ENCODE data around the gene ALDH3B1. TPM values are rescaled to one million over a fixed set of nuclear protein-coding genes. Genes with fewer than 3 reads are reported as not detected.
"Not testable (repeated sequence)": the region's sequence is repeated elsewhere in the genome, so short reads cannot be mapped to it uniquely, and the experiment has no call there.

ALDH3B1 gene
- polyA plus RNA-seq, 1 donor (not counting 4 experiments of a cell fraction or from before 2014, with no cell fraction given) = 0.16 TPM

- H4K20me1 ChIP-seq (ENCODE audit: control insufficient read depth, extremely low read depth, insufficient read depth, low read length); H3K27ac ChIP-seq (ENCODE audit: control insufficient read depth, insufficient read depth, low read length); dilution Hi-C loops (cut with MboI; ENCODE audit: extremely low pct_ligation_motif_present, low sequenced_read_pairs); FAIRE-seq; H3K79me2 ChIP-seq (ENCODE audit: control insufficient read depth, insufficient read depth, low read length); H3K9me3 ChIP-seq (ENCODE audit: control insufficient read depth, low read depth, low read length); H3K27me3 ChIP-seq (ENCODE audit: control insufficient read depth, extremely low read depth, insufficient read depth, low read length); H3K4me1 ChIP-seq (ENCODE audit: control insufficient read depth, extremely low read depth, insufficient read depth, low read length); H3K9me1 ChIP-seq (ENCODE audit: control insufficient read depth, extremely low read depth, insufficient read depth, low read length); H3K9ac ChIP-seq (ENCODE audit: control insufficient read depth, extremely low read depth, insufficient read depth, low read length); H3K4me3 ChIP-seq (ENCODE audit: control insufficient read depth in 2 of 3, extremely low read depth in 1 of 3, insufficient read depth in 2 of 3, low read depth in 1 of 3, low read length in 3 of 3); H3K4me2 ChIP-seq (ENCODE audit: control insufficient read depth, extremely low read depth, insufficient read depth, low read depth, low read length); DNase-seq (ENCODE audit: low read depth, low spot score); H2AFZ ChIP-seq (ENCODE audit: control insufficient read depth, low read length); H3K36me3 ChIP-seq (ENCODE audit: control insufficient read depth in 2 of 2, extremely low read depth in 1 of 2, insufficient read depth in 2 of 2, low read length in 2 of 2): not testable (repeated sequence)
- TF ChIP-seq CTCF (optimal IDR thresholded peaks at IDR 0.05 in 1 of 3, IDR thresholded peaks at IDR 0.05 in 1 of 3, conservative IDR thresholded peaks at IDR 0.05 in 1 of 3; ENCODE audit: extremely low read depth in 1 of 3, insufficient read depth in 2 of 3, low read length in 3 of 3) = peak; percentile 16 to 71 (median 30)
Observed at GRCh38 chr11:67993821-67994220, 16.3 kb upstream of the ALDH3B1 start.

GRCh38 chr11:67994387-67994786, 15.7 kb upstream of the ALDH3B1 start:
- H3K4me3 ChIP-seq (ENCODE audit: control insufficient read depth in 2 of 3, extremely low read depth in 1 of 3, insufficient read depth in 2 of 3, low read depth in 1 of 3, low read length in 3 of 3); H4K20me1 ChIP-seq (ENCODE audit: control insufficient read depth, extremely low read depth, insufficient read depth, low read length); DNase-seq (ENCODE audit: low read depth, low spot score); H3K36me3 ChIP-seq (ENCODE audit: control insufficient read depth in 2 of 2, extremely low read depth in 1 of 2, insufficient read depth in 2 of 2, low read length in 2 of 2); H2AFZ ChIP-seq (ENCODE audit: control insufficient read depth, low read length); FAIRE-seq; H3K4me1 ChIP-seq (ENCODE audit: control insufficient read depth, extremely low read depth, insufficient read depth, low read length); H3K9me3 ChIP-seq (ENCODE audit: control insufficient read depth, low read depth, low read length); dilution Hi-C loops (cut with MboI; ENCODE audit: extremely low pct_ligation_motif_present, low sequenced_read_pairs); H3K9me1 ChIP-seq (ENCODE audit: control insufficient read depth, extremely low read depth, insufficient read depth, low read length); H3K9ac ChIP-seq (ENCODE audit: control insufficient read depth, extremely low read depth, insufficient read depth, low read length); H3K79me2 ChIP-seq (ENCODE audit: control insufficient read depth, insufficient read depth, low read length); H3K4me2 ChIP-seq (ENCODE audit: control insufficient read depth, extremely low read depth, insufficient read depth, low read depth, low read length); H3K27me3 ChIP-seq (ENCODE audit: control insufficient read depth, extremely low read depth, insufficient read depth, low read length); H3K27ac ChIP-seq (ENCODE audit: control insufficient read depth, insufficient read depth, low read length): not testable (repeated sequence)

- H2AFZ ChIP-seq (ENCODE audit: control insufficient read depth, low read length); H3K27ac ChIP-seq (ENCODE audit: control insufficient read depth, insufficient read depth, low read length); DNase-seq (ENCODE audit: low read depth, low spot score); H3K4me1 ChIP-seq (ENCODE audit: control insufficient read depth, extremely low read depth, insufficient read depth, low read length); H3K27me3 ChIP-seq (ENCODE audit: control insufficient read depth, extremely low read depth, insufficient read depth, low read length); H3K9me1 ChIP-seq (ENCODE audit: control insufficient read depth, extremely low read depth, insufficient read depth, low read length); H3K4me3 ChIP-seq (ENCODE audit: control insufficient read depth in 2 of 3, extremely low read depth in 1 of 3, insufficient read depth in 2 of 3, low read depth in 1 of 3, low read length in 3 of 3); dilution Hi-C loops (cut with MboI; ENCODE audit: extremely low pct_ligation_motif_present, low sequenced_read_pairs); H3K9ac ChIP-seq (ENCODE audit: control insufficient read depth, extremely low read depth, insufficient read depth, low read length); H3K36me3 ChIP-seq (ENCODE audit: control insufficient read depth in 2 of 2, extremely low read depth in 1 of 2, insufficient read depth in 2 of 2, low read length in 2 of 2); FAIRE-seq; H4K20me1 ChIP-seq (ENCODE audit: control insufficient read depth, extremely low read depth, insufficient read depth, low read length); H3K9me3 ChIP-seq (ENCODE audit: control insufficient read depth, low read depth, low read length); H3K4me2 ChIP-seq (ENCODE audit: control insufficient read depth, extremely low read depth, insufficient read depth, low read depth, low read length); H3K79me2 ChIP-seq (ENCODE audit: control insufficient read depth, insufficient read depth, low read length): not testable (repeated sequence)
Observed at GRCh38 chr11:67995129-67995528, 15.0 kb upstream of the ALDH3B1 start.

DNA sequence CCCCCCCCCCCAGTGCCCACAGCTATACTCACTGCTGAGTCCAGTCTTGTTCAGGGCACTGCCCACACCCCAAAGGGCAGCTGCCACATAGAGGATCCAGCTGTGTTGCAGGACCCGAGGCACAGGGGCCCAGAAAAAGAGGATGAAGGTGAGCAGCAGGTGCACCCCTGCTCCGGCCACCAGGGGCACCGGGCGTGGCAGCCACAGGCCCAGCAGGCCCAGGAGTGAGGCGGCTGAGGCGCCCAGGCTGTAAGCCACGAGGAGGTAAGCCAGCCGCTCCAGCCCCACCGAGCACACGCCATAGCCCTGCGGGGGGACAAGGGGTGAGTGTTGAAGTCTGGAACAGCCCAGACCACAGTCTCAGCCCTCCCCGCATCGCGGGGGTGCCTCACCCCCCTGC, 14.5 kb upstream of the ALDH3B1 start:
- H4K20me1 ChIP-seq (ENCODE audit: control insufficient read depth, extremely low read depth, insufficient read depth, low read length); H3K36me3 ChIP-seq (ENCODE audit: control insufficient read depth in 2 of 2, extremely low read depth in 1 of 2, insufficient read depth in 2 of 2, low read length in 2 of 2); H3K4me3 ChIP-seq (ENCODE audit: control insufficient read depth in 2 of 3, extremely low read depth in 1 of 3, insufficient read depth in 2 of 3, low read depth in 1 of 3, low read length in 3 of 3); H3K4me2 ChIP-seq (ENCODE audit: control insufficient read depth, extremely low read depth, insufficient read depth, low read depth, low read length); H3K9me1 ChIP-seq (ENCODE audit: control insufficient read depth, extremely low read depth, insufficient read depth, low read length); H3K9ac ChIP-seq (ENCODE audit: control insufficient read depth, extremely low read depth, insufficient read depth, low read length); FAIRE-seq; H2AFZ ChIP-seq (ENCODE audit: control insufficient read depth, low read length); DNase-seq (ENCODE audit: low read depth, low spot score); H3K4me1 ChIP-seq (ENCODE audit: control insufficient read depth, extremely low read depth, insufficient read depth, low read length); H3K79me2 ChIP-seq (ENCODE audit: control insufficient read depth, insufficient read depth, low read length); H3K27me3 ChIP-seq (ENCODE audit: control insufficient read depth, extremely low read depth, insufficient read depth, low read length); H3K27ac ChIP-seq (ENCODE audit: control insufficient read depth, insufficient read depth, low read length); H3K9me3 ChIP-seq (ENCODE audit: control insufficient read depth, low read depth, low read length); dilution Hi-C loops (cut with MboI; ENCODE audit: extremely low pct_ligation_motif_present, low sequenced_read_pairs): not testable (repeated sequence)
